Hepatocyte (in vitro differentiated cells): Measurements from ENCODE around the gene TBCEL.

ENCODE experiments used
- CTCF ChIP-seq: fragments of 200-600 bp; sonication (generic); IDR thresholded peaks from 2 replicates; pipeline ENCODE4 v1.5.1; 2016; ENCODE audit warnings: antibody characterized with exemption, mild to moderate bottlenecking; ENCODE audit not compliant: poor library complexity
- EZH2 ChIP-seq: fragments of 200-600 bp; sonication (generic); IDR thresholded peaks from 2 replicates; pipeline ENCODE4 v1.6.1; 2016; ENCODE audit warnings: antibody characterized with exemption, mild to moderate bottlenecking, borderline replicate concordance

- TF ChIP-seq CTCF = no peak
- TF ChIP-seq EZH2 = no peak
These were observed 35.7 kb downstream of the TBCEL start for GRCh38 chr11:121059605-121060004.
